DOHH2 (cell line): ENCODE data around the gene PLXNA2.

ENCODE experiments used
- H3F3A ChIP-seq: fragments of 200-600 bp; sonication (generic), shearing (Covaris generic); 2 replicates; pipeline ENCODE4 v1.6.0; 2016; ENCODE audit warnings: antibody characterized with exemption, mild to moderate bottlenecking; ENCODE audit not compliant: control insufficient read depth, insufficient read depth
- H3K27ac ChIP-seq: fragments of 200-600 bp; sonication (generic); 2 replicates; pipeline ENCODE4 v1.5.1; 2014; ENCODE audit warnings: low read depth, mild to moderate bottlenecking, low read length, moderate library complexity
- H3K27me3 ChIP-seq: fragments of 200-600 bp; sonication (generic); 2 replicates; pipeline ENCODE4 v1.6.1; 2014; ENCODE audit warnings: mild to moderate bottlenecking, low read length, mixed read lengths; ENCODE audit not compliant: control insufficient read depth
- H3K36me3 ChIP-seq: fragments of 200-600 bp; sonication (generic); 2 replicates; pipeline ENCODE4 v1.6.1; 2014; ENCODE audit warnings: mild to moderate bottlenecking, low read length, moderate library complexity, mixed read lengths; ENCODE audit not compliant: control insufficient read depth
- H3K4me1 ChIP-seq: fragments of 200-600 bp; sonication (generic); 2 replicates; pipeline ENCODE4 v1.6.1; 2014; ENCODE audit warnings: mild to moderate bottlenecking, low read length, mixed read lengths; ENCODE audit not compliant: control insufficient read depth
- H3K4me2 ChIP-seq: fragments of 200-600 bp; sonication (generic); 2 replicates; pipeline ENCODE4 v1.6.0; 2014; ENCODE audit warnings: mild to moderate bottlenecking, low read length, moderate library complexity
- H3K4me3 ChIP-seq: fragments of 200-600 bp; sonication (generic); 2 replicates; pipeline ENCODE4 v1.5.1; 2014; ENCODE audit warnings: mild to moderate bottlenecking, low read length, mixed read lengths
- H3K79me2 ChIP-seq: fragments of 200-600 bp; sonication (generic); 2 replicates; pipeline ENCODE4 v1.6.1; 2014; ENCODE audit warnings: mild to moderate bottlenecking, low read length, mixed read lengths; ENCODE audit not compliant: control insufficient read depth
- H3K9me2 ChIP-seq: fragments of 200-600 bp; sonication (generic); replicated peaks from 2 replicates; pipeline ENCODE4 v1.6.1; 2014; ENCODE audit warnings: mild to moderate bottlenecking, low read length, mixed read lengths; ENCODE audit not compliant: control insufficient read depth
- H3K9me3 ChIP-seq: fragments of 200-600 bp; sonication (generic); 2 replicates; pipeline ENCODE4 v1.6.1; 2014; ENCODE audit warnings: antibody characterized with exemption, low read length, mixed read lengths; ENCODE audit not compliant: control insufficient read depth, insufficient read depth
- H4K20me1 ChIP-seq: fragments of 200-600 bp; sonication (generic); 2 replicates; pipeline ENCODE4 v1.6.0; 2014; ENCODE audit warnings: low read depth, mild to moderate bottlenecking, antibody characterized with exemption, low read length, moderate library complexity; ENCODE audit not compliant: control insufficient read depth, insufficient read depth
- CTCF ChIP-seq: fragments of 200-600 bp; sonication (generic); IDR thresholded peaks from one replicate; pipeline ENCODE4 v1.5.1; 2014; ENCODE audit warnings: antibody characterized with exemption, mild to moderate bottlenecking, low read depth, low read length; ENCODE audit not compliant: poor library complexity, severe bottlenecking
- EZH2phosphoT487 ChIP-seq: fragments of 200-600 bp; sonication (generic); IDR thresholded peaks from 2 replicates; pipeline ENCODE4 v1.6.1; 2017; ENCODE audit warnings: borderline replicate concordance, mild to moderate bottlenecking, antibody characterized with exemption, low read length, moderate library complexity, mixed read lengths

The PLXNA2 gene

GRCh38 chr1:208150833-208151458, 93.2 kb downstream of the PLXNA2 start:
- Histone ChIP-seq H3F3A (no peaks in the 10 kb centered on the region), H4K20me1 (no peaks in the 10 kb centered on the region), H3K9me3 (no peaks in the 10 kb centered on the region), H3K27me3 (no peaks in the 10 kb centered on the region), H3K27ac (no peak overlapping the region), H3K4me3 (no peak overlapping the region), H3K4me1 (no peaks in the 10 kb centered on the region), H3K36me3 (no peaks in the 10 kb centered on the region), H3K79me2 (no peaks in the 10 kb centered on the region), H3K9me2 (no peaks in the 10 kb centered on the region), H3K4me2 (no peak overlapping the region)
- no peak for TF ChIP-seq CTCF
- TF ChIP-seq EZH2phosphoT487: no peak

GRCh38 chr1:208149776-208150514, 94.2 kb downstream of the PLXNA2 start:
- Histone ChIP-seq H3K27me3 (no peaks in the 10 kb centered on the region), H3K9me3 (no peaks in the 10 kb centered on the region), H3K36me3 (no peaks in the 10 kb centered on the region), H3F3A (no peaks in the 10 kb centered on the region), H3K4me1 (no peaks in the 10 kb centered on the region), H3K27ac (no peak overlapping the region), H3K4me3 (no peak overlapping the region), H4K20me1 (no peaks in the 10 kb centered on the region), H3K4me2 (no peak overlapping the region), H3K9me2 (no peaks in the 10 kb centered on the region), H3K79me2 (no peaks in the 10 kb centered on the region)
- TF ChIP-seq CTCF (no peak), EZH2phosphoT487 (no peak)

- H3K9me2 ChIP-seq: no peaks in the 10 kb centered on the region
- no peaks in the 10 kb centered on the region for H3K4me1 ChIP-seq
- no peak for TF ChIP-seq EZH2phosphoT487
- no peak for TF ChIP-seq CTCF
- H3K79me2 ChIP-seq: no peaks in the 10 kb centered on the region
- H4K20me1 ChIP-seq: no peaks in the 10 kb centered on the region
- H3F3A ChIP-seq: no peaks in the 10 kb centered on the region
- H3K27ac ChIP-seq: no peak overlapping the region
- no peaks in the 10 kb centered on the region for H3K27me3 ChIP-seq
- H3K4me3 ChIP-seq: no peak overlapping the region
- no peaks in the 10 kb centered on the region for H3K36me3 ChIP-seq
- no peak overlapping the region for H3K4me2 ChIP-seq
- H3K9me3 ChIP-seq: no peaks in the 10 kb centered on the region
Observed at GRCh38 chr1:208149213-208149612, 95.0 kb downstream of the PLXNA2 start.
